IPS-18c (cell line): ENCODE measurements around the gene RNASE7.
A peak's percentile ranks its signal among the peaks of the same experiment; 100 is the strongest.

Experiments used
- H3K4me3 ChIP-seq: 2 replicates; pipeline ENCODE4 v1.7.0; 2013; ENCODE audit warnings: low read depth, mild to moderate bottlenecking, low read length, moderate library complexity; ENCODE audit not compliant: insufficient read depth
- H3K9me3 ChIP-seq: one replicate; pipeline ENCODE4 v1.6.1; 2013; ENCODE audit warnings: mild to moderate bottlenecking, low read length, moderate library complexity; ENCODE audit not compliant: control insufficient read depth, insufficient read depth

Gene RNASE7

DNA sequence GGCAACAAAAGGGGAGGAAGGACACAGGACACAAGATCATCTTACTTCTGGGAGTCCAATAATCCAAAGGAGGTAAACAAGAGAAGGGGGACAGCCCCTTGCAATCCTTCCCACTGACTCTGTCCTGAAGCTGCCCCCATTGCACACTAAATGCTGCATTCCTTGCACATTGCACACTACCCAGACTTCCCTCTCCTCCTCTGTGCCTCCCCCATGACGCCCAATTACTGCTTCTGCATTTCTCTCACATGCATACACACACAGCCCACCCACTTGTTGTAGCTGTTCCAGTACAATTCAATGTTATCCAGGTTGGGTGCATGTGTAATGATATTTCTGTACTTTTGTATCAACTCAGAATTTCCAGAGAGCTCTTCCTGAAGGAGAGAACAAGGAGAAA is 22.8 kb upstream of the RNASE7 start:
- H3K4me3 ChIP-seq, result no peak overlapping the region

DNA sequence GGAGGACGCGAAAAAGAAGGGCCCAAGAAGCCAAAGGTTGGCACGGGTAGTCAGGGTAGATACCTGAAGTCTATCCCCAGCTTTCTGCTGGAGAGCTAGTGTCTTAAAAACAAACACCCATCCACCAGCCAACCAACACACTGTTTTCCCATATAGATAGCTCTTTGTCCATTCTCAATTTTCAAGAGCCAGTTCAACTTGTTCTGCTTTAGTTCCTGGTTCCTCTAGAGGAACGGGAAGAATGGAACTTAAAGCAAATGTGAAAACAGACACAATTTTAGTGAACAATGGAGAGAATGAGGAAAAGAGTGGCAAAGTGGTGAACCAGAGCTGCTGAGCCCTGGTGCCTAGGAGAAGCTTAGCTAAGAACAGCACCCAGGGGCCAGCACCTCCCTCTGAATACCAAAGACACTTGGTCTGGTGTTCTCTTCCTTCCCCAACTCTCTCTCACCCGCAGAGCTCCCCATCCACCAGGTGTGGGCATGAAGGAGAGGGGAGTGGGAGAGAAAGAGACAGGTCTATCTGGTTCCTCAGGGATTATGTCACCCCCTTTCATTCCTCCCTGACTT is 21.1 kb upstream of the RNASE7 start:
- no peaks in the 10 kb centered on the region for H3K9me3 ChIP-seq

More for the DNA sequence above, 22.8 kb upstream of the RNASE7 start:
- no peaks in the 10 kb centered on the region for H3K9me3 ChIP-seq

DNA sequence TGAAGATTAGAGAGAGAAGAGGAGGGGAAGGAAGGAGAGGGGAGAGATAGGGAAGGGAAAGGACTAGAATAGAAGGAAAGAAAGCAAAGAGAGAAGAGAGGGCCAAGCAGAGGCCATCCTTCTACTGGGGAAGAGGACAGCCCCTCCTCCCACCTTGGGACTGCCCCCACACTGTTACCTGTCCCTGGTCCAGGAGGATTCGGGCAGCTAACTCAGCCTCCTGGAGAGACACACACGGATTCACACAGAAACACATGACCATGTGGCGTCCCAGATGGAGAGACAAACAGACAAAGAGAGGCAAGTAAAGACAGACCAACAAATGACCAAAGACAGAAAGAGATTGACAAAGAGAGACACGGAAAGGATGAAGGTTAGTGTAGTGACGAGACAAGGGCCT is 19.5 kb upstream of the RNASE7 start:
- Histone ChIP-seq H3K9me3 (no peaks in the 10 kb centered on the region), H3K4me3 (no peak overlapping the region)

More for the DNA sequence above, 21.1 kb upstream of the RNASE7 start:
- no peak overlapping the region for H3K4me3 ChIP-seq

DNA sequence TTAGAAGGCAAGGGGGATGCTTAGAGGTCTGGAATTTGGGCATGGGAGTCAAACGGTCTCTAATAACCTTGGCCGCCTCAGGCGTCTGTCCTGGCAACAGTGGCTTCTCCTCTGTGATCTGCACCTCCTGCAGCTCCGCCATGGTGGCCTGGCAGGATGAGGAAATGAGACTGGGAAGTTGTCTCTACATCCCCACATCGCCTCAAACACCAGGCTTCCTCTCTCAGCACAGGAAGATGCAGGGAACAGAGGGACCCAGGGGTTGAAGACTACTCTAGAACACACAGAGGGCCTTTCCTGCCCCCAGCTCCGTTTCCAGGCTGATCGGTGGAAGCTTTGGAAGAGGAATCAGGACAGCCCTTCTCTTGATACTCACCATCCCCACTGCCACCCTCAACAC is 19.0 kb upstream of the RNASE7 start:
- H3K4me3 ChIP-seq, result no peak overlapping the region

DNA sequence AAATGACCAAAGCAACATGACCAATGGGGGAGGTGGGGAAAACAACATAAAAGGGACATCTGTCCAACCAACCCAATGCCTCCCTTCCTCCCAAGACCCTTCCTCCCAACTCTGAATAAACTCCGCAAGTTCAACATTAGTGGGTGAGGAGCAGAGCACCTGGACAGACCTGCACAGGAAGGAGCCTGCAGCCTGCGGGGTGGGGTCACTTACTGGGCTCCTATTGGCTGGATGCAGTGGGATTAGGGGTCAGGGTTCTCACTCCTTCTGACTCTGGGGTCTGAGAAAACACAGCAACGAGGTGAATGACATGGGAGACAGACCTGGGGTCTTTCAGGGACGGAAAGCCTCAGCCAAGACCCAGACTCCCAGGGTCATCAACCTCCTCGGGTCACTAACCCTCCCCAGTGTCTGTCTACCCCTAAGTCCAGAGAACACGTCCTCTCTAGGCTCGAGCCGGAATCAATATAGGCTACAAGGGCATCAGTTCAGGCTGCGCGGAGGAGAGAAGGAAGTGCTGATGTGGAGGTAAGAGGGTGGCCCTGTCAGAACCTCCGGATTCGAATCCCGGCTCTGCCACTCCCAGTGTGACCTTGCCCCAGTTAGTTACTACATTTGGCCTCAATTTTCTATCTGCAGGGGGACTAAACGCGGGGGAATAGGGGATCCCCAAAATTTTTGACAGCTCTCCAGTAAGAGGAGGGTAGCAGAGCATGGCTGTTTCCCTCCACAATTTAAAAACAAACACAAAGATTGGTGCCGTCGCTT is 18.2 kb upstream of the RNASE7 start:
- H3K4me3 ChIP-seq, result peak overlapping the region; percentile 74
- no peaks in the 10 kb centered on the region for H3K9me3 ChIP-seq

More for the DNA sequence above, 19.0 kb upstream of the RNASE7 start:
- no peaks in the 10 kb centered on the region for H3K9me3 ChIP-seq

DNA sequence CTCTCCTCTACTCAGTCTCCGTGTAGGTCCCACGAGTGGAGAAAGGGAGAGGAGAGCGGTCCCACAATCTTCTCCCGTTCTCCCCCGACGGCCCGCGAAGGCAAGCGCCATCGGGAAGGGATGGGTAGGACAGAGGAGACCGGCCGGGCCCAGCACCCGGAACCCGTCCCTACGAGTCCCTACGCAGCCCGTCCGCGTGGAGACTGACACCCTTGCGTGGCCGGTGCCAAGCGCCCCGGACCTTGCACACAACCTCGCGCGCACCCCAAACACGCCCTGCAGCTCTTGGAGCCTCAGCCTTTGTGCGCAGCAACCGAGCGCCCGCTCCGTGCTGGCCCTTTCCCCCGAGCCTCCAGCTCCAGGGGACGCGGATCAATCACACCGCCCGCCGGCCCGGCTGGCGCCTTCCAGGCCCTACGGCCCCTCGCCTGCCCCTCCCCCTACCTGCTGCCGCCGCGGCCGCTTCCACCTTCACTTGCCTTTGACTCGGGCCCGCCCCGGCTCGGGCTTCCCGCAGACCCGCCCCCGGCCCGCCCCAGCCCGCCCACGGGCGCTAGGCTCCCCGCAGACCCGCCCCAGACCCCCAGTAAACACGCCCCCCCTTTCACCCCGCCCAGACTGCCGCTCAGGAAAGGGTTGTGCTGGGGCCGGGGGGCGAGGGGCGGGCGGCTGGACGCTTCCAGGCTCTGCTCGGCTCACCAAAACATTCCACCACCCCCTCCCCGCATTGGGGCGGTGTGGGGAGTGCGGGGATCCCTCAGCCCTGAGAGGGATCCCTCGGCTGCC is 17.4 kb upstream of the RNASE7 start, which contains the start of gene NDRG2:
NDRG2 (minus strand) TSS at position 477 of the 786 bp plus-strand sequence. CDS start 1,746 bp downstream, outside the sequence.
- H3K4me3 ChIP-seq, result peak within 1 kb of the TSS; percentile 74
- H3K9me3 ChIP-seq, result no peaks in the 10 kb centered on the region

DNA sequence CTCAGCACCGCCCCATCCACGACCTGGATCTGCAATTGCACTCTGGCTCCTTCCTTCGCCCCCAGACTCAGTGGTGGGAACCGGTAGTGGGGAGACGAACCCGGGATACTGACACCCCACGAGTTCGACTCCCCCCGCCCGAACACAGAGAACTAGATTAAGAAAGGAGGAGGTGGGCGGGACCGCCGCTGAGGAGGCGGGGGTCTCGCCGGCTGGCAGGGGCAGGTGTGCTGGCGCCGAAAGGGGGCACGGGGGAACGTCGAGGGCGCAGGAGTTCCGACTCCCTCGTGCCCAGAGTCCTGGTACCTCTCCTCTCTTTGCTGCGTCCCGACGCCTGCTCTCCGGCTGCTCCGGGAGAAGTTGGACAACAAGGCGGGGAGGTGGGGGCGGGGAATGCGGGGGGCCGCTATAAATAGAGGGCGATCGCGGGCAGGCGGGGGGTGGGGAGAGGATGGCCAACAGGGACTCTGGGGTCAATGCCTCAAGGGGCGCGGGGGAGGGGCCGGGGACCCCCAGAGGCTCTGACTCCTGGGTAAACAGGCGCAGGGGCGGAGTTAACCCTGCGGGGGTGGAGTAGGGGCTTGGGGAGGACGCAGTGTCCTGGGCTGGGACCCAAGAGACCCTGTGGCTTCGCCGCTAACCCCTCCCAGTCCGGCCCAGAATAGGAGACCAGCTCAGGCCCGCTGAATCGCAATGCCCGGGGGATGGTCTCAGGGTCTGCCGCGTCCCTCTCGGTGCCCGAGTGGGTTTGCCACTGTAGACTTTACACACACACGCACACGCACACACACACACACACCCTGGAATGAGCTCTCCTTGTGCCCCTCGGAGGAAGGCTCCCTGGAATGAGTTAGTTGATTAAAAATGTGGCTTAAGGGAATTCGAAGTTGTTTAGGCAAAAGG is 16.5 kb upstream of the RNASE7 start:
- H3K4me3 ChIP-seq, result peak overlapping the region; percentile 71

DNA sequence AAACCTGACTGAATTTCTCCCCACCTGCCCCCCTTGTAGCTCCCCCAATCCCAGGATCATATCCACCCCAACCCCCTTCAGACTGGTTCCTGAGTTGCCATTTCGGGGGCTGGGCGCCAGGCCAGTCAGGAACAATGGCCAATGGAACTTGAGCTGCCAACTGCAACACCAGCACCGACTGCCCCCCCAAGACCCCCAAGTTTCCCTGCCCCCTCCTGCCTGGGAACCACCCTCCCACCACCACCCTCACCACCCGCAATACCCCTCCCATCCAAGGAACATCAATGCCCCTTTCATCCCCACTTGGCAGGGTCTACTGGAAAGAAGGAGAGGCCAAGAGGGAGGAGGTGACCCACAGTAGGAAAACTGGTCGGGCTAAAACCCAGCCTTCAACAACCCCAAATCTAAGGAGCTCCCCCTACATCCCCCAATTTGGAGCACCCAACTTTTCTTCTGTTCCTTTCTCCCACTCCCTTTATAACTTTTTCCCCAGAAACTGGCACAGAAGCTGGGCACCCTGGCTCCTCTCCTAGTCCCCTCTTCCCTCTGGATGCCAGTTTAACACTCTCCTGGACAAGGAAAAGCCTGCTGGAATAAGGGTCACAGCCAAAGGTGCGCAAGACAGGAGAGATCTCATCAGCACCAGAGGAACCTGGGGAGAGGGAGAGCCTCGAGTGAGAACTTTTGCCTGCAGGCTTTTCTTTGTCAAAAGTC is 15.7 kb upstream of the RNASE7 start:
- Histone ChIP-seq H3K9me3 (no peaks in the 10 kb centered on the region), H3K4me3 (peak overlapping the region; percentile 43; the same call in 1 of the 2 replicates)

More for the DNA sequence above, 16.5 kb upstream of the RNASE7 start:
- no peaks in the 10 kb centered on the region for H3K9me3 ChIP-seq

DNA sequence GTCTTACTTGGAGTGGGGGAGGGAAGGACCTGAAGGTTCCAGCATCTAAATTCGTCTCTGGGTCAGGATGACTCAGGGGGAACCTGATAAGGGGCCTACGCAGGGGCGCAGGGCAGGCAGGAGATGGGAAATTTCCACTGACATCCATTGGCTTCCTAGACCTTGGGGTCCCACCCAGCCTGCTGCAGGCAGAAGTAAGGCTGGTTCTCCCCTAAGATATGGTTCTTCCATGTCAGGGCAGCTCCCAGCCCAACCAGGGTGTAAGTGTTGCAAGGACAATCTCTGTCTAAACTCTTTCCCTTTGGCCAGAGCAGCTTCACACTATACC is 15.2 kb upstream of the RNASE7 start:
- H3K4me3 ChIP-seq, result no peak overlapping the region
- H3K9me3 ChIP-seq, result no peaks in the 10 kb centered on the region

DNA sequence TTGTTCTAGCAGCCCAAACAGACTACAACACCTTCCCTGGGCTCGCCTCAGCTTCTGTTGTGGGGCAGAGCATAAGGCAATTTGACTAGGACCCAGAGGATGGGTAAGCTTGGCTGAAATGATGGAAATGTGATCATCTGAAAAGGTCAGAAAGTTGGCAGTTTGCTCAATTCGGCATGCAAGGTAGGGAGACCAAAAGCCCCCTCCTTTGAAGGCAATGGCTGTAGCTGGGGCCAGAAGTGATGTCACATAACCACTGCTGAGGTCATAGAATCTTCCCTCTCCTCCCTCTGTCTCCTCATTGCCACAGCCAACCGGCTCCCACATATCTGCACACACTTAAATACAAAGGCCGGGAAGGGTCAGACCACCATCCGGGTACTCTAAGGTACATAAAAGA is 12.2 kb upstream of the RNASE7 start, which contains the start of gene TPPP2:
TPPP2 (plus strand) TSS at position 301 of the 400 bp plus-strand sequence. CDS start 365 bp downstream, outside the sequence.
- H3K9me3 ChIP-seq, result no peaks in the 10 kb centered on the region
- H3K4me3 ChIP-seq, result no peak within 1 kb of the TSS

DNA sequence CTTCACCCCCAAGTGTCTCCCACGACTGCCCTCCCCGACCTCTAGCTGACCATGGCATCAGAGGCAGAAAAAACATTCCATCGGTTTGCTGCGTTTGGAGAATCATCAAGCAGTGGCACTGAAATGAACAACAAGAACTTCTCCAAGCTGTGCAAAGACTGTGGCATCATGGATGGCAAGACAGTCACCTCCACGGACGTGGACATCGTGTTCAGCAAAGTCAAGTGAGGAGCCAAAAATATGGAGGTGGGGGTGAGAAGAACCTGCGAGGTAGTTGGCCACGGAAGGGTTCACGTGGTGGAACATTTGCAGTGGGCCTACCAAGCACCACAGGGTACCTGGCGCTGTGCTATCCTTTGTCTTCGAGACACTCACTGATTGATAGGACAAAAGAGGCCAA is 11.6 kb upstream of the RNASE7 start:
- Histone ChIP-seq H3K4me3 (no peak overlapping the region), H3K9me3 (no peaks in the 10 kb centered on the region)

DNA sequence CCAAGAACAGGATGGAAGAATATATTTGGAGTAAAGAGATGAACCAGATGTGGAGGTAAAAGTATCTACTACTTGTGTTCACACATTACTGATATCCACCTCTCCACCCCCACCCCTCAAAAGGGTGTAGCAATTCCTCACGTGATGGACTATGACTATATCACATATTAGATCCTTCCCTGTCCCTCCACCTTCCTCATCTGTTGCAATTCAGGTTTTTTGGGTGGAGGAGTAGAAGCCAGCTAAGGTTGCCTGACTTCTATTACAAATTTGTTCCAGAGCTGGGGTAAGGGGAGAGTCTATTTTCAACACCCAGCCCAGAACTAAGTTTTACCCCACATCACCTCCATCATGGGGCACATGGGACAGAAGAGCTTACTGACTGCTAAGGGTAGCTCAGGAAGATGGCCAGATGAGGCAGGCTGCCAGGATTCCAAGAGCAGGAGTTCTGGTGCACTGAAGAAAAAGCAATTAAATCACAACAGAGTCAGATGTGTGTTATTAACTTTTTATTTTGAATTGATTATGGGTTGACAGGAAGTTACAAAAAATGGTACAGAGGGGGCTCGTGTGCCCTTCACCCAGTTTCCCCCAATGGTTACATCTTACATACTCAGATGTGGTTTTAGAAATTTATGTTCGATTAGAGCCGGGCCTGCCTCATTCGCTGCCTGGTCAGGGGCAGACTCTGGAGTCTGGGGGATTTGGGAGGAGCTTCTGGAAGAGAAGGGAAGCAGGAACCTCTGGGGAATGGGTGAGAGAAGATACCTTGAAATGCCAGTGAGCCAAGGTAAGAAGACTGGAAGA is 9.6 kb upstream of the RNASE7 start:
- Histone ChIP-seq H3K9me3 (no peaks in the 10 kb centered on the region), H3K4me3 (no peak overlapping the region)

DNA sequence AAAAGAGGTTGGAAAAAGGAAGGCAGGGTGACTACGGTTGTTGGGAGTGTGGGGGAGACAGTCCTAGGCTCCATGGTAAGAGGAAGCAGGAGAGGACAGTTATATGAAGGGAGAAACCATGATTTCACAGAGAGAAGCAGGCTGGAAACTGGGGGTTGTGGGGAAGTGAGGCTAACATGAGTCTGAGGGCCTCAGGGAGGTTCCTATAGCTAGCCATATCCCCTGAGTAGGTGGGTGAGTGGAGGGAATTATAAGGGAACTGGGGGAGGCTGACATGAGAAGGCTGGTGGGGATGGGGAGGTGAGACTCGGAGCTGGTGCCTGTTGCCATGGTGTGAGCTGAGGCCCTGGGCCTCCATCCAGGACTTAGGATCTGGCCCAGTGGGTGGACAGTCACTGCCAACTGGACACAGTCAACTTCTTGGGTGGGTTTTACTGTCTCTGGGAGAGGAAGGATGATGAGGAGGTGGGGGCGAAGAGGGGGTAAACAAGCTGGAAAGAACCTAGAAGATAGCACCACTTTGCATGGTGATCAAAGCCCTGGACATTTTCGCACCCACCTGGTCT is 8.9 kb upstream of the RNASE7 start:
- H3K4me3 ChIP-seq, result no peak overlapping the region
- no peaks in the 10 kb centered on the region for H3K9me3 ChIP-seq

DNA sequence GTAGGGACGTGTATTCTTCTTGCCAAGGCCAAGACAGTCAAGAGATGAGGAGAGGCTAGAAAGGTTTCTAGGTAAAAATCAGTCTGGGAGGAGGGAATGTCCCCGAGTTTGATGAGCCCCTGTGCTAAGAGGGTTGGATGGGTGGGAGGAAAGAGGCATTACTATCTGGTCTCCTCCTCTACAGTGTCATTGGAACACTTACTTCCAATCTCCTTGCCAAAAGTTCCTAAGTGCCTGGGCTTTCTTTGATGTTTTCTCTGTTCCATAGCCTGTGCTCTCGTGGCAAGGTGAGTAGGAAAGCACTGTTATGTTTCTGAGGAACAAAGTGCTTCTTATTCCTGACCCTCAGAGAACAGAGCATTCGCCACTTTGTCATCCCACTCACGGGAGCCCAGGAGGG is 7.5 kb upstream of the RNASE7 start, which contains the start of gene RNASE13:
RNASE13 (minus strand) TSS at position 101 of the 400 bp plus-strand sequence. CDS start 519 bp downstream, outside the sequence.
- Histone ChIP-seq H3K4me3 (no peak within 1 kb of the TSS), H3K9me3 (no peaks in the 10 kb centered on the region)

DNA sequence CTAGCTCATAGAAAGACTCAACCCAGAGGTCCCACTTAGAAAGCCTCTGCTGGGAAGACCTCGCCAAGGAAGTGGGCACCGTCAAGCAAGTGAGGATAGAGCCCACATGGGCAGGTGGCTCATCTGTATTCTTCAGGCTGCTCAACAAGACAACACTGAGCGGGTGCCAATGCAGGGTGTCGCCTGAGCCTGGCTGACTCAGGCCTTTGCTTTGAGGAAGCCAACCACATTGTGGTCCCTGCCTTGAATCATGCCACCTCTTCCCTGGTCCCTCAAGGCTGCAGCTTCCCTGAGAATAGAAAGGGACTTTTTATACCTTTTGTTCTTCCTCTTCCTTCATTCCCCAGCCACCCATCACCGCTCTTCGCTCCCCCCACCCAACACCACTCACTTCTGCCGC is 5.4 kb upstream of the RNASE7 start:
- no peak overlapping the region for H3K4me3 ChIP-seq
- no peaks in the 10 kb centered on the region for H3K9me3 ChIP-seq
